Forelimb muscle (tissue), 1 donor: ENCODE data around the gene SFMBT1. TPM values are rescaled to one million over a fixed set of nuclear protein-coding genes. Genes with fewer than 3 reads are reported as not detected.

Source experiments
- DNase-seq: peaks from one replicate; pipeline ENCODE4 v3.0.0-alpha.2; 2013; ENCODE audit warnings: low read depth
- polyA plus RNA-seq: library from polyadenylated mRNA; unstranded; fragments of 120-200 nt; gene quantifications from one replicate; pipeline ENCODE4 v1.2.1, GENCODE V29; 2013; ENCODE audit not compliant: insufficient read length

Gene SFMBT1
- polyA plus RNA-seq, 1 donor, result 7.8 TPM

- DNase-seq, result no peak
Measured at GRCh38 chr3:52925405-52926313, 120.2 kb downstream of the SFMBT1 start.

- DNase-seq, result no peak
Measured at GRCh38 chr3:52923963-52924362, 121.9 kb downstream of the SFMBT1 start.

GRCh38 chr3:52920841-52921240 lies 125.0 kb downstream of the SFMBT1 start:
- no peak for DNase-seq

GRCh38 chr3:52917044-52917443 lies 128.8 kb downstream of the SFMBT1 start:
- DNase-seq, result no peak

- no peak for DNase-seq
Measured at GRCh38 chr3:52915294-52915693, 130.6 kb downstream of the SFMBT1 start.

- no peak for DNase-seq
Measured at GRCh38 chr3:52912885-52913731, 132.8 kb downstream of the SFMBT1 start.

- DNase-seq, result no peak
Measured at GRCh38 chr3:52910823-52911222, 135.1 kb downstream of the SFMBT1 start.

- DNase-seq, result no peak
Measured at GRCh38 chr3:52907497-52907896, 138.4 kb downstream of the SFMBT1 start.

GRCh38 chr3:52904552-52904951 lies 141.3 kb downstream of the SFMBT1 start:
- DNase-seq, result no peak

GRCh38 chr3:52904000-52904399 lies 141.9 kb downstream of the SFMBT1 start:
- no peak for DNase-seq

GRCh38 chr3:52897130-52898122 lies 148.4 kb downstream of the SFMBT1 start, which contains the start of gene STIMATE:
Gene STIMATE (minus strand): TSS chr3:52897548. CDS start chr3:52897450, 98 bp downstream.
- DNase-seq, result peak; percentile 58

- no peak for DNase-seq
Measured at GRCh38 chr3:52896613-52897012, 149.3 kb downstream of the SFMBT1 start.

- no peak for DNase-seq
Measured at GRCh38 chr3:52896151-52896550, 149.7 kb downstream of the SFMBT1 start.

GRCh38 chr3:52895418-52895817 lies 150.5 kb downstream of the SFMBT1 start:
- no peak for DNase-seq

- no peak for DNase-seq
Measured at GRCh38 chr3:52894756-52895155, 151.1 kb downstream of the SFMBT1 start.

- no peak for DNase-seq
Measured at GRCh38 chr3:52893723-52894122, 152.2 kb downstream of the SFMBT1 start.

GRCh38 chr3:52892625-52893311 lies 153.1 kb downstream of the SFMBT1 start:
- no peak for DNase-seq

GRCh38 chr3:52892290-52892624 lies 153.6 kb downstream of the SFMBT1 start:
- no peak for DNase-seq

GRCh38 chr3:52891615-52892081 lies 154.2 kb downstream of the SFMBT1 start:
- no peak for DNase-seq

- DNase-seq, result no peak
Measured at GRCh38 chr3:52891164-52891563, 154.7 kb downstream of the SFMBT1 start.

GRCh38 chr3:52890735-52891134 lies 155.1 kb downstream of the SFMBT1 start:
- DNase-seq, result no peak
